PFSK-1 (cell line): ENCODE results near the gene POLA2.

Source experiments
- FOXP2 ChIP-seq: optimal IDR thresholded peaks from 2 replicates; pipeline ENCODE3; 2011; ENCODE audit warnings: borderline replicate concordance, control low read depth, inconsistent platforms; ENCODE audit not compliant: insufficient read depth; ENCODE audit errors: extremely low read length, extremely low read depth
- POLR2AphosphoS5 ChIP-seq: IDR thresholded peaks from 2 replicates; pipeline ENCODE4 v1.6.1; 2012; ENCODE audit warnings: low read depth, mild to moderate bottlenecking, control low read depth, low read length, moderate library complexity
- SIN3A ChIP-seq: IDR thresholded peaks from 2 replicates; pipeline ENCODE4 v1.6.1; 2012; ENCODE audit warnings: mild to moderate bottlenecking, low read length, moderate library complexity, borderline replicate concordance; ENCODE audit not compliant: insufficient read depth
- TAF1 ChIP-seq: IDR thresholded peaks from 2 replicates; pipeline ENCODE4 v1.6.1; 2012; ENCODE audit warnings: low read length, control low read depth, borderline replicate concordance; ENCODE audit not compliant: insufficient read depth
- TF ChIP-seq, protein P1 (sequence below), 2 experiments: IDR thresholded peaks; 2 replicates each; pipeline versions ENCODE4 v1.6.1 to v1.8.0; 2011 to 2012; ENCODE audit warnings: low read depth in 2 of 2, low read length in 2 of 2, control low read depth in 1 of 2, inconsistent platforms in 1 of 2, mild to moderate bottlenecking in 1 of 2, moderate library complexity in 1 of 2; ENCODE audit not compliant: insufficient read depth in 1 of 2

Gene POLA2

DNA sequence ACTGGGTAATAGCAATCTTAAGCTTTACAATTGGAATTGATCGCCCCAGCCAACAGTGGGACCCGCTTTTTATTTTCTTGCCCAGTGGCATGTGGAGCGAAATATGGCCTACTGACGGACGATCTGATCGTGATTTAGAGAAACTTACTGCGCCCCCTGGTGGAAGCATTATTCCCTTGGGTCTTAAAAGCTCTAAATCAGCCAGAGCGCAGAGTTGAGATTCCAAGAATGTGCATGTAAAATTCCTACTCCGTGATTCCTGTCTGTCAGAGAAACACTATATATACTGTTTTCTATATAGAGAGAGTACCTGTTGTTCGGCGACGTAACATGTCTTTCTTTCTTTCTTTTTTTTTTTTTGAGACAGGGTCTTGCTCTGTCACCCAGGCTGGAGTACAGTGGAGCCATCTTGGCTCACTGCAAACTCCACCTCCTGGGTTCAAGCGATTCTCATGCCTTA is 68.2 kb downstream of the POLA2 start:
- TF ChIP-seq SIN3A (no peak), TAF1 (no peak), FOXP2 (no peak), POLR2AphosphoS5 (no peak)
- TF ChIP-seq, protein P1, sequence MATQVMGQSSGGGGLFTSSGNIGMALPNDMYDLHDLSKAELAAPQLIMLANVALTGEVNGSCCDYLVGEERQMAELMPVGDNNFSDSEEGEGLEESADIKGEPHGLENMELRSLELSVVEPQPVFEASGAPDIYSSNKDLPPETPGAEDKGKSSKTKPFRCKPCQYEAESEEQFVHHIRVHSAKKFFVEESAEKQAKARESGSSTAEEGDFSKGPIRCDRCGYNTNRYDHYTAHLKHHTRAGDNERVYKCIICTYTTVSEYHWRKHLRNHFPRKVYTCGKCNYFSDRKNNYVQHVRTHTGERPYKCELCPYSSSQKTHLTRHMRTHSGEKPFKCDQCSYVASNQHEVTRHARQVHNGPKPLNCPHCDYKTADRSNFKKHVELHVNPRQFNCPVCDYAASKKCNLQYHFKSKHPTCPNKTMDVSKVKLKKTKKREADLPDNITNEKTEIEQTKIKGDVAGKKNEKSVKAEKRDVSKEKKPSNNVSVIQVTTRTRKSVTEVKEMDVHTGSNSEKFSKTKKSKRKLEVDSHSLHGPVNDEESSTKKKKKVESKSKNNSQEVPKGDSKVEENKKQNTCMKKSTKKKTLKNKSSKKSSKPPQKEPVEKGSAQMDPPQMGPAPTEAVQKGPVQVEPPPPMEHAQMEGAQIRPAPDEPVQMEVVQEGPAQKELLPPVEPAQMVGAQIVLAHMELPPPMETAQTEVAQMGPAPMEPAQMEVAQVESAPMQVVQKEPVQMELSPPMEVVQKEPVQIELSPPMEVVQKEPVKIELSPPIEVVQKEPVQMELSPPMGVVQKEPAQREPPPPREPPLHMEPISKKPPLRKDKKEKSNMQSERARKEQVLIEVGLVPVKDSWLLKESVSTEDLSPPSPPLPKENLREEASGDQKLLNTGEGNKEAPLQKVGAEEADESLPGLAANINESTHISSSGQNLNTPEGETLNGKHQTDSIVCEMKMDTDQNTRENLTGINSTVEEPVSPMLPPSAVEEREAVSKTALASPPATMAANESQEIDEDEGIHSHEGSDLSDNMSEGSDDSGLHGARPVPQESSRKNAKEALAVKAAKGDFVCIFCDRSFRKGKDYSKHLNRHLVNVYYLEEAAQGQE (IDR thresholded peaks at IDR 0.05; ENCODE audit: insufficient read depth in 1 of 2, low read depth in 2 of 2, low read length in 2 of 2), result no peak

DNA sequence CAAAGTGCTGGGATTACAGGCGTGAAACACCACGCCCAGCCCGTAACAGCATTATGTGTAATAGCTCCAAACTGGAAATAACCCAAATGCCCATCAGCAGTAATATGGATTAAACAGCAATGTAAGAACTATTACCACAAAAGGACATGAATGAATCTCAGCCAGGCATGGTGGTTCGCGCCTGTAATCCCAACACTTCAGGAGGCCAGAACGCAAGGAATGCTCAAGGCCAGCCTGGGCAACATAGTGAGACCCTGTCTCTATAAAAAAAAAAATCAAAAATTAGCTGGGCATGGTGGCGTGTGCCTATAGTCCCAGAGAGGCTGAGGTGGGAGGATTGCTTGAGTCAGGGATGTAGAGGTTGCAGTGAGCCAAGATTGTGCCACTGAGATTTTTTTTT is 68.8 kb downstream of the POLA2 start:
- TF ChIP-seq, protein P1 (IDR thresholded peaks at IDR 0.05; ENCODE audit: insufficient read depth in 1 of 2, low read depth in 2 of 2, low read length in 2 of 2), result no peak
- no peak for TF ChIP-seq FOXP2

DNA sequence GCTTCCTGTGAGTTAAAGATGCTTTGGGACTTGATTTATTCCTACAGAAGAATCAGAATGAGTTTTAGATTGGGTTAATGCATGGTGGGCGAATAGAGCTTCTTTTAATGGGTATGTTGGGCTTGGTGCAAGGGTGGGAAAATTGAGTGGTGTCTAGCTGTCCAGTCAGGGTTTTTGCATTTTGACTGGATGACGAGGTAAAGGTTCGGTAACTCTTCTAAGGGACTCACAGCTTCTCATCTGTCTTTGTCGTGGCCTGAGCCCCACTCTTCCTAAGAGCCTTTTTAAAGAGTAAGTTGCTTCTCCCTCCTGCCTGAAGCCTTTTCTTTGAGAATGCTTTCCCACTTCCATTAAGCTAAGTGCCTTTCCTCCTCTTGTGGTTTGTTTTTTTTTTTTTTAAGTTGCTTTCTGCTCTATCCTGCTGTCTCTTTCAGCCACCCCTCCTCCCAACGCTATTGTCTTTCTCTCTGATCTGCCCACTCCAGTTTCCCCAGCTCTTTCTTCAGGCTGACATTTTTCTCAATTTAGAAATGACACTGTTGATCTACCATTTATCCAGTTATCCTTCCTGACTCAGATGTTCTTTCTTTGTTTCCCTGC is 73.0 kb downstream of the POLA2 start:
- TF ChIP-seq FOXP2 (no peak), SIN3A (no peak)
- TF ChIP-seq, protein P1 (IDR thresholded peaks at IDR 0.05; ENCODE audit: insufficient read depth in 1 of 2, low read depth in 2 of 2, low read length in 2 of 2), result no peak

DNA sequence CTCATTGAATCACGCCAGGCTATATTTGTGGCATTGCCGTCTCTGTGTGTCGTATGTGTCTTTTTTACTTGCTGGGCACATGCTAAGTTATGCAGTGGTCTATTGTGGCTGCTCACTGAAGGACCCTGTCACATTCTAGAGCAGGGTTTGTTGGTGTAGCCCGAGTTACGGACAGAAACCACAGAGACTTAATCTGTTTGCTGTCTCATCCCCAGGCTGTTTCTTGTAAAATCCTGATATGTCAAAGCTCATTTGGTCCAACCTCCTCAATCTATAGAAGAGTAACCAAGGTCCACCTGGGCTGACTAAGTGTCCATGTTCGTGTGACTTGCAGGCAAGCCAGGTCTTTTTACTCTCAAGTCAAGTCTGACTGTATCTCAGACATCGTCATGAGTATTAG is 76.9 kb downstream of the POLA2 start:
- TF ChIP-seq, protein P1 (IDR thresholded peaks at IDR 0.05; ENCODE audit: insufficient read depth in 1 of 2, low read depth in 2 of 2, low read length in 2 of 2), result no peak
- TF ChIP-seq POLR2AphosphoS5 (no peak), FOXP2 (no peak), SIN3A (no peak), TAF1 (no peak)

DNA sequence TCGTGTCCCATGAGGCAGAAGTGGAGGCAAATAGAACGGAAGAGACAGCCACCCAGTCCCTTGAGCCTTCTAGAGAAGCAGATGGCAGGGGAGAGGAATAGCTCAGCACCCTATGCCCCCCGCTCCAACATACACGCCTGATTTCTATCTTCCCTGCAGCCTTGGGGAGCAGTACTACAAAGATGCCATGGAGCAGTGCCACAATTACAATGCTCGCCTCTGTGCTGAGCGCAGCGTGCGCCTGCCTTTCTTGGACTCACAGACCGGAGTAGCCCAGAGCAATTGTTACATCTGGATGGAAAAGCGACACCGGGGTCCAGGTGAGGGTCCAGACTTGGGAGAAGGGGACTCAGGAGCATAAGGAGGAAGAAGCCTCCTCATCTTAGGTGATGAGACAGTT is 78.5 kb downstream of the POLA2 start:
- TF ChIP-seq, protein P1 (IDR thresholded peaks at IDR 0.05; ENCODE audit: insufficient read depth in 1 of 2, low read depth in 2 of 2, low read length in 2 of 2), result no peak
- TF ChIP-seq SIN3A, result no peak
- no peak for TF ChIP-seq TAF1
- TF ChIP-seq POLR2AphosphoS5, result no peak
- no peak for TF ChIP-seq FOXP2
